Hepatocyte (in vitro differentiated cells): ENCODE results near the gene IDH1.

Experiments used
- CTCF ChIP-seq: fragments of 200-600 bp; sonication (generic); IDR thresholded peaks from 2 replicates; pipeline ENCODE4 v1.5.1; 2016; ENCODE audit warnings: antibody characterized with exemption, mild to moderate bottlenecking; ENCODE audit not compliant: poor library complexity
- EZH2 ChIP-seq: fragments of 200-600 bp; sonication (generic); IDR thresholded peaks from 2 replicates; pipeline ENCODE4 v1.6.1; 2016; ENCODE audit warnings: antibody characterized with exemption, mild to moderate bottlenecking, borderline replicate concordance
- EZH2phosphoT487 ChIP-seq: fragments of 200-600 bp; sonication (generic); IDR thresholded peaks from one replicate; pipeline ENCODE4 v1.6.1; 2018; ENCODE audit warnings: antibody characterized with exemption, mild to moderate bottlenecking, low read depth, moderate library complexity; ENCODE audit not compliant: unreplicated experiment, severe bottlenecking

GRCh38 chr2:208274748-208275147 lies 19.9 kb upstream of the IDH1 start:
- no peak for TF ChIP-seq CTCF
- TF ChIP-seq EZH2 = no peak
- TF ChIP-seq EZH2phosphoT487 = no peak
